ENCODE data around the gene SSH2.

GRCh38 chr17:29749045-29749825 lies 180.8 kb downstream of the SSH2 start:
- TF ChIP-seq ZFP30 (CRISPR knock-in tag; IDR thresholded peaks at IDR 0.05) (no peak), OSR1 (CRISPR knock-in tag; IDR thresholded peaks at IDR 0.05) (no peak)
